HG02798 (cell line): ENCODE measurements around the gene ALPK3.
"Not testable (repeated sequence)": the region's sequence is repeated elsewhere in the genome, so short reads cannot be mapped to it uniquely, and the experiment has no call there.

Experiments used
- ATAC-seq: cut with Tn5 transposase; IDR thresholded peaks from one replicate; pipeline ENCODE4 v1.9.1; 2021; ENCODE audit warnings: mild to moderate bottlenecking; ENCODE audit not compliant: unreplicated experiment, poor library complexity

Gene ALPK3

DNA sequence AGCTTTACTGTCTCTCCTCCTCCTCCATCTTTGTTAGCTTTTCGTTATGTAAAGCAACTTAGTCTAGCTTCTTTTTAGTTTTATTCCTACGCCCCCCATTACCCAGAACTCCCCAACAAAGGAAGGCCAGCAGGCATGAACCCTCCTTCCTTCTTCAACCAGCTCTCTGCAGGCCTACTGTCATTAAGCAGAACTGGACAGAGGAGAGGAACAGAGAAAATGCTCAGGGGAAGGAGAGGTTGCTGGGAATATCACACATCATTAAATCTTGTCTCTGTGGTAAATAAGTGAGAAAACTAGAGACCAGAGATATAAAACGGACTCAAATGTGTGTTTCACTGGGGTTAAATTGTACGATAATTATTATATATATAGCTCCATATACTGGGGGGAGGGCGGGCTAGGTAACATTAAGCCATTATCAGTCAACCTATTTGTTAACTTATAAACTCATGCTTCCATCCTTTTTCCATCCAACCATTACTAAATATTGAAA, 48.0 kb downstream of the ALPK3 start:
- ATAC-seq, result no peak

DNA sequence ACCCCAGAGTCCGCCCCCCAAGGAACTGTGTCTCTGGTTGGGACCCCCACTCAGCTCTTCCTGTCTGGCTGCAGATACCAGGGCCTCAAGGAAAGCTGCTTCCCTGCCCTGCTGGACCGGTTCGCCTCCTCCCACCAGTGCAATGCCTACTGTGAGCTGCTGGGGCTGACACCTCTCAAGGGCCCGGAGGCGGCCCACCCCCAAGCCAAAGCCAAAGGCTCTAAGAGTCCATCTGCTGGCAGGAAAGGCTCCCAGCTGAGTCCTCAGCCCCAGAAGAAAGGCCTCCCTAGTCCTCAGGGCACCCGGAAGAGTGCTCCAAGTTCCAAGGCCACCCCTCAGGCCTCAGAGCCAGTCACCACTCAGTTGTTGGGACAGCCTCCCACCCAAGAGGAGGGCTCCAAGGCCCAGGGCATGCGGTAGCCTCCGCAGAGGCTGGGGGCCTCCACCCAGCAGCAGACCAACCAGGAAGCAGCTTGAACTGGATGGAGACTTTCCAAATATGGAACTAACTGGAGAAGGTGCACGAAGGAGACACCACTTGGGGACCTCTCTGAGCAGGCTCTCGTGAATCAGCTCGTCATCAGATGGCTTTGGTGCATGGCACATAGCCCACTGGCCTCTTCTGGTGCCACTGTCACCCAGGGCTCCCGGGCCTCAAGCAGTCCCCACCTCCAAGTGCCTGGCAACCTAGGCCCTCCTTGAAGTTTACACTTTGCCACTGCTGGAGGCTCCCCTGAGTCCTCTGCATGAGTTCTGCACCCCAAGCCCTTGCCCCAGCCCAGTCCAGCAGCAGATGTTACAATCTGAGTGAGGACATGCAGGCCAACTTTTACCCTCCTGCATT, 51.1 kb downstream of the ALPK3 start:
- ATAC-seq, result no peak

- ATAC-seq, result no peak
Measured at GRCh38 chr15:84869510-84869909, 52.4 kb downstream of the ALPK3 start.

- ATAC-seq, result no peak
Measured at GRCh38 chr15:84871428-84871985, 54.4 kb downstream of the ALPK3 start.

GRCh38 chr15:84872009-84872910, 55.1 kb downstream of the ALPK3 start:
- ATAC-seq, result no peak

DNA sequence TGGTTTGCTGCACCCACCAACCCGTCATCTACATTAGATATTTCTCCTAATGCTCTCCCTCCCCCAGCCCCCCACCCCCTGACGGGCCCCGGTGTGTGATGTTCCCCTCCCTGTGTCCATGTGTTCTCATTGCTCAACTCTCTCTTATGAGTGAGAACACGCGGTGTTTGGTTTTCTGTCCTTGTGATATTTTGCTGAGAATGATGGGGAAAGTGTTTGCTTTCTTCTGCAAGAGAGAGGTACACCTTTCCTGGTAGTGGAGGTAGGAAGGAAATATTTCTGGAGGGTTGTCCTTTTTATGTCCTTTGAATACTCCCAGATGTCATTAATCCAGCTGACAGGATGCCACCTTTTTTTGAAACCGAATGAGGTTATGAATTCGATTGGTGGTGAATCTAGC, 56.8 kb downstream of the ALPK3 start:
- no peak for ATAC-seq

DNA sequence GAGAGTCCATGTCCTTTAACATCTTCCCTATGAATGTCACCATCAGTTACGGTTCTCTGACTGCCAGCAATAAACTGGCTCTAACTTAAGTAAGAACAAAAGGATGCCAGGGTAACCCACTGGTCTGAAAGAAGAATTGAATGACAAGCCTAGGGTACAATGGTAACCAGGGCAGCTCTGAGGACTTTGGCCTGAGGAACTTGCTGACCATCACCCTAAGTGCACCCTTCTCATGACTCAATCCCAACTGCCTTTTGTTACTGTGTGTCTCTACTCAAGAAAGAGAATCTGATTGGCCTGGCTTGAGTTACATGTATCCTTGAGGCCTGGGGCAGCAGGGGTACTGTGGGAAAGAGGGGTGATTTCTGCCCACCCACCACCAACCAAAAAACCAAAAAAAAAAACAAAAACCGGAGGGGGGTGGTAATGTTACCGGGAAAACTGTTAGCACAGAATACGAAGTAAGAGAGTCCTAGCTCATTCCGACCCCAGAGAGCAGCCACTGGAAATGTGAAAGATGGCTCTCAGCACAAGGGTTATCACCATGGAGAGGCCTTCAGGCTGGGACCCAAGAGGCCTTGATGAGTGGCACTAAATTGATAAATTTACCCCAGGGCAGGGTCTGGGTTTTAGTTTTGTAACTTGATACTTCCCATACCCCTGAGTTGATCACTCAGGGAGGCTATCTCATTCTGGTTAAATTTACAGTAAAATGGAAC, 58.0 kb downstream of the ALPK3 start:
- ATAC-seq, result no peak

DNA sequence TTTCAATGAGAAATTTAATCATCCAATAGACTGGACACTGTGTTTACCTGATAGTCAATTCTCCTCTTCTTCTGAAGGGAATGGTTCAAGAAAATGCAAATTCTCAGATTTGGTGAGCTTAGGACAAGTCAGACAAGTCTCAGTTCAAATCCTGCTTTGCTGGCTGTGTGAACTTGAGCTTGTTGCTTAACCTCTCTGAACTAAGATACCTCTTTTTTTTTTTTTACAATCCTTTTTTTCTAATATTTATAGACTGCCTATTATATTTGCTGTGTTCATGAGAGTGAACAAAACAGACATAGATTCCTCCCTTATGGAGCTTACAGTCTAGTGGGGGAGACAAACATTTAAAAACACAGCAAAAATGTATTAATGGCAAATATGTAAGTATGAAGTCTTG, 59.1 kb downstream of the ALPK3 start:
- ATAC-seq, result no peak

DNA sequence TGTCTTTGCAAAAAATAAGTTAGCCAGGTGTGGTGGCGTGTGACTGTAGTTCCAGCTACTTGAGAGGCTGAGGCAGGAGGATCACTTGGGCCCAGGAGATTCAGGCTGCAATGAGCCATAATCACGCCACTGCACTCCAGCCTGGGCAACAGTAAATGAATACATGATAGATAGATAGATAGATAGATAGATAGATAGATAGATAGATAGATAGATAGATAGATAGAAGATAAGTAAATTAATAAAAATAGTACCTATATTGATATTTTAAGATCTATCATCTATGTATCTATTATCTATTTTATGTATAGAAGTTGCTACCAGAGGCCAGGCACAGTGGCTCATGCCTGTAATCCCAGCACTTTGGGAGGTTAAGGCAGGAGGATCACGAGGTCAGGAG, 60.5 kb downstream of the ALPK3 start:
- not testable (repeated sequence) for ATAC-seq

GRCh38 chr15:84878504-84878903, 61.3 kb downstream of the ALPK3 start:
- no peak for ATAC-seq

GRCh38 chr15:84879088-84879780, 62.1 kb downstream of the ALPK3 start:
- ATAC-seq, result no peak

- no peak for ATAC-seq
Measured at GRCh38 chr15:84880007-84880406, 62.9 kb downstream of the ALPK3 start.

DNA sequence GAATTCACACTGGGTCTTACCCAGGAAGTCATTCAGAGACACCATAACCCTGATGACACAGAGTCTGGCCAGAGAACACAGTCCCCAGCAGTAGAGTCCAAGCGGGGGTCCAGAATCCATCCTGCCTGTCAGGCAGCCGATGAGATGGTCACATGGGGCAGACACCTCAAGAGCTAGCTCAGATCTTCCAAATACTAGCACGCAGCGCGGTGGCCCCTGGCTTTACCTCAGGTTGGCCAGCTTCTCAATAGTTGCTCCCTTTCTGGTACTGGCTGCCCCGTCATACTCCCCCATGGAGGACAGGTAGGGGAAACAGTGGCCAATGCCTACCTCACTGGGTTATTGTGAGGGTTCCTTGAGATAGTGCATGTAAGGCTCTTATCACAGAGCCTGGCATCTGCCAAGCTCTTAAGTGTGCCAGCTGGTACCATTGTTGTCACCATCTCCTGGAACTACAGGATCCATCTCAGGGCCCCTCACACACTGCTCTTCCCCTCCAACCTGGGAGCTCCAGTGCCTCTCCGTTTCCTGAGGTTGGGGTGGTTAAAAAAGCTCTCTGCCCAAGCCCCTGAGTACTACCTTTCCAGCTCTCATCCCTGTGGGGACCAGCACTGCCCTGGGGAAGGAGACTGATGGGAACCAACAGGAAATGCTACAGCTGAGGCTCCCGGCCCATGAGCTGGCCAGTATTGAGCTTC, 63.8 kb downstream of the ALPK3 start:
- ATAC-seq, result no peak

DNA sequence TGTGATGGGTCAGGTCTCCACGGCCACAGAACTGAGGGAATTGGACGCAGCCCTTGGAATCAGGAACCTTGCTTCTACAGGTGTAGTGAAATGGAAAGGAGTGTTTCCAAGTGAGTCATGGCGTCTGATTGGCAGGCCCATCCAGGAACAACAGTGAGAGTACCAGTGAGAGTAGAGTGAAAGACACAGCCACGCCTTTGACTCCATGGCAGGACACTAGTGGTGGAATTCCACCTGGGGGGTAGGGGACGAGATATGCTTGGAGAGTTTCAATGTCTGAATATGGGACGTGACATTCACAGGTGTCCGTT, 64.3 kb downstream of the ALPK3 start:
- ATAC-seq, result no peak

- no peak for ATAC-seq
Measured at GRCh38 chr15:84883466-84883865, 66.3 kb downstream of the ALPK3 start.

- no peak for ATAC-seq
Measured at GRCh38 chr15:84883916-84884781, 67.0 kb downstream of the ALPK3 start, which contains the start of gene SLC28A1. TSS of gene SLC28A1 (plus strand) at chr15:84884662. CDS start at chr15:84887761, 3,099 bp downstream.

GRCh38 chr15:84885801-84886200, 68.6 kb downstream of the ALPK3 start:
- no peak for ATAC-seq
